Tibial nerve (tissue), 3 donors: Measurements from ENCODE around the gene DRD1.
"Not testable (repeated sequence)": the region's sequence is repeated elsewhere in the genome, so short reads cannot be mapped to it uniquely, and the experiment has no call there.

Source experiments
- POLR2A ChIP-seq, 2 donors: fragments of 450-650 bp; IDR thresholded peaks; one replicate each; pipeline ENCODE4 v1.6.1; 2017; ENCODE audit warnings: antibody characterized with exemption in 2 of 2, mild to moderate bottlenecking in 2 of 2, moderate library complexity in 2 of 2
- TF ChIP-seq, protein P1 (sequence below), 5 experiments: fragments of 200-600 bp in 3 of 5; fragments of 450-650 bp in 2 of 5; sonication (generic) in 3 of 5; IDR thresholded peaks; one replicate each; pipeline ENCODE4 v1.5.1; 2016 to 2019; ENCODE audit warnings: antibody characterized with exemption in 5 of 5, mild to moderate bottlenecking in 3 of 5, moderate library complexity in 2 of 5

DNA sequence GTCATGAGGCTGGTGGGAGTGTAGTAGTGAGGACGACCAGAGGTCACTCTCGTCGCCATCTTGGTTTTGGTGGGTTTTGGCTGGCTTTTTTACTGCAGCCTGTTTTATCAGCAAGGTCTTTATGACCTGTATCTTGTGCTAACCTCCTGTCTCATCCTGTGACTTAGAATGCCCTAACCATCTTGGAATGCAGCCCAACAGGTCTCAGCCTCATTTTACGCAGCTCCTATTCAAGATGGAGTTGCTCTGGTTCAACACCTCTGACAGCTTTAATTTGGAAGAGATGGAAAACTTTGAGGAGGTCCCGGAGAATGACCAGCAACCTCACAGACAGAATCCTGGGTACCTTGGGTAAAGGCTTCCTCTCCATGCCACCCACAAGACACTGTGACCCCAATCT lies 10.4 kb upstream of the DRD1 start:
- TF ChIP-seq, protein P1, sequence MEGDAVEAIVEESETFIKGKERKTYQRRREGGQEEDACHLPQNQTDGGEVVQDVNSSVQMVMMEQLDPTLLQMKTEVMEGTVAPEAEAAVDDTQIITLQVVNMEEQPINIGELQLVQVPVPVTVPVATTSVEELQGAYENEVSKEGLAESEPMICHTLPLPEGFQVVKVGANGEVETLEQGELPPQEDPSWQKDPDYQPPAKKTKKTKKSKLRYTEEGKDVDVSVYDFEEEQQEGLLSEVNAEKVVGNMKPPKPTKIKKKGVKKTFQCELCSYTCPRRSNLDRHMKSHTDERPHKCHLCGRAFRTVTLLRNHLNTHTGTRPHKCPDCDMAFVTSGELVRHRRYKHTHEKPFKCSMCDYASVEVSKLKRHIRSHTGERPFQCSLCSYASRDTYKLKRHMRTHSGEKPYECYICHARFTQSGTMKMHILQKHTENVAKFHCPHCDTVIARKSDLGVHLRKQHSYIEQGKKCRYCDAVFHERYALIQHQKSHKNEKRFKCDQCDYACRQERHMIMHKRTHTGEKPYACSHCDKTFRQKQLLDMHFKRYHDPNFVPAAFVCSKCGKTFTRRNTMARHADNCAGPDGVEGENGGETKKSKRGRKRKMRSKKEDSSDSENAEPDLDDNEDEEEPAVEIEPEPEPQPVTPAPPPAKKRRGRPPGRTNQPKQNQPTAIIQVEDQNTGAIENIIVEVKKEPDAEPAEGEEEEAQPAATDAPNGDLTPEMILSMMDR (IDR thresholded peaks at IDR 0.05), result not testable (repeated sequence)
- TF ChIP-seq POLR2A (IDR thresholded peaks at IDR 0.05), result not testable (repeated sequence)
